Cardiac fibroblast (primary cell): ENCODE results near the gene HTR2A.
A peak's percentile ranks its signal among the peaks of the same experiment; 100 is the strongest.

Source experiments
- DNase-seq, 2 donors: peaks; one replicate each; pipeline versions ENCODE4 v3.0.0 to v3.0.0-alpha.2; 2010; ENCODE audit warnings: low read depth in 2 of 2
- H3K4me3 ChIP-seq, 2 donors: replicated peaks in 1 of 2; 1 replicate in 1 of 2; 2 replicates in 1 of 2; pipeline ENCODE4 v1.5.1; 2011; ENCODE audit warnings: low read depth in 2 of 2, low read length in 2 of 2, mild to moderate bottlenecking in 2 of 2, moderate library complexity in 1 of 2
- CTCF ChIP-seq: IDR thresholded peaks from one replicate; pipeline ENCODE4 v1.5.1; 2011; ENCODE audit warnings: low read depth, mild to moderate bottlenecking, low read length, inconsistent platforms

The HTR2A gene

GRCh38 chr13:46881621-46882020, 15.2 kb downstream of the HTR2A start:
- DNase-seq: no peak
- H3K4me3 ChIP-seq: no peak overlapping the region
- TF ChIP-seq CTCF: no peak

GRCh38 chr13:46874006-46874405, 22.8 kb downstream of the HTR2A start:
- no peak for TF ChIP-seq CTCF
- H3K4me3 ChIP-seq: no peak overlapping the region
- peak in 1 of 2 donors; percentile 16 for DNase-seq

- DNase-seq: peak in 1 of 2 donors; percentile 41
- TF ChIP-seq CTCF: no peak
- H3K4me3 ChIP-seq: no peak overlapping the region
These were observed 25.3 kb downstream of the HTR2A start for GRCh38 chr13:46871557-46871956.

GRCh38 chr13:46868091-46868490, 28.8 kb downstream of the HTR2A start:
- TF ChIP-seq CTCF: no peak
- no peak for DNase-seq

GRCh38 chr13:46866150-46866549, 30.7 kb downstream of the HTR2A start:
- no peak overlapping the region for H3K4me3 ChIP-seq
- peak; percentile 43 to 80 for DNase-seq
- no peak for TF ChIP-seq CTCF

More at GRCh38 chr13:46868091-46868490, 28.8 kb downstream of the HTR2A start:
- H3K4me3 ChIP-seq: no peak overlapping the region

- H3K4me3 ChIP-seq: no peak overlapping the region
These were observed 31.9 kb downstream of the HTR2A start for GRCh38 chr13:46864941-46865340.

More at GRCh38 chr13:46864941-46865340, 31.9 kb downstream of the HTR2A start:
- TF ChIP-seq CTCF: no peak
- no peak for DNase-seq
